GM12875 (cell line): ENCODE results near the gene RPL19.

Experiments used
- H3K4me3 ChIP-seq: one replicate; pipeline ENCODE4 v1.5.1; 2011; ENCODE audit warnings: low read depth, low read length, control low read depth
- TF ChIP-seq, protein P1 (sequence below): IDR thresholded peaks from 2 replicates; pipeline ENCODE4 v1.5.1; 2011; ENCODE audit warnings: low read depth, mild to moderate bottlenecking, control low read depth, inconsistent platforms, low read length, moderate library complexity, borderline replicate concordance; ENCODE audit not compliant: insufficient read depth

The RPL19 gene

DNA sequence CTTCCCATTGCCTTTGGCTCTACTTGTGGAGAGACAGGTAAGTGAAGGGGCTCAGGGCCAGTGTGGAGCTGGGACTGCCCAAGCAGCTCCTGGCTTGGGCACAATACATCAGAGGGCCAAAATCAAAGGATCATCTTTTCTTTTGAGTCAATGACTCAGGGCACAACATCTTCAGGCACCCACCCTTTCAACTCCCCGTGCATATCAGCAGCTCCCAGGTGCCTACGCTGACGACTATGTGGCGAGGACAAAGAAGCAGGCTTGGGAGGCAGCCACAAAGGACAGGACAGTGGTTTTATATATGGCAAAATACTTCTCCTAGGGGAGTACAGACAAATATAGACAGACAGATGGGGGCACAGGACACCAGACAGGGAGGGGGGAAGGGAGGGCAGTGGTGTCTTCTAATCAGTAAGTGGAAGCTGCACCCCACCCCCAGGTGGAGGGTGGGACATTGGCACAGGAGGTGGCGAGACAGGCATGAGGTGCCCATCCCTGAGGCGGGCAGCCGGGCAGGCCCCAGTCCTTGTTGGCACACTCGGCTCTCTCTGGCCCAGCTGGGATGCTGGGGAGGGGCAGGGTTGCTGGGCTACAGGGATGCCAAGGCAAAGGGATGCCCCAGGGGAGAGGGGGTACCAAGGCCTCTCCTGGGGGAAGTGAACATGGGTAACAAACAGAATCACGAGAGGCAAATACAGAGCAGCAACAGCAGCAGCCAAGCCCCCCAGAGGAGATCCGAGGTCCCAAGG lies 26.4 kb upstream of the RPL19 start:
- H3K4me3 ChIP-seq: no peak overlapping the region
- TF ChIP-seq, protein P1, sequence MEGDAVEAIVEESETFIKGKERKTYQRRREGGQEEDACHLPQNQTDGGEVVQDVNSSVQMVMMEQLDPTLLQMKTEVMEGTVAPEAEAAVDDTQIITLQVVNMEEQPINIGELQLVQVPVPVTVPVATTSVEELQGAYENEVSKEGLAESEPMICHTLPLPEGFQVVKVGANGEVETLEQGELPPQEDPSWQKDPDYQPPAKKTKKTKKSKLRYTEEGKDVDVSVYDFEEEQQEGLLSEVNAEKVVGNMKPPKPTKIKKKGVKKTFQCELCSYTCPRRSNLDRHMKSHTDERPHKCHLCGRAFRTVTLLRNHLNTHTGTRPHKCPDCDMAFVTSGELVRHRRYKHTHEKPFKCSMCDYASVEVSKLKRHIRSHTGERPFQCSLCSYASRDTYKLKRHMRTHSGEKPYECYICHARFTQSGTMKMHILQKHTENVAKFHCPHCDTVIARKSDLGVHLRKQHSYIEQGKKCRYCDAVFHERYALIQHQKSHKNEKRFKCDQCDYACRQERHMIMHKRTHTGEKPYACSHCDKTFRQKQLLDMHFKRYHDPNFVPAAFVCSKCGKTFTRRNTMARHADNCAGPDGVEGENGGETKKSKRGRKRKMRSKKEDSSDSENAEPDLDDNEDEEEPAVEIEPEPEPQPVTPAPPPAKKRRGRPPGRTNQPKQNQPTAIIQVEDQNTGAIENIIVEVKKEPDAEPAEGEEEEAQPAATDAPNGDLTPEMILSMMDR: no peak

DNA sequence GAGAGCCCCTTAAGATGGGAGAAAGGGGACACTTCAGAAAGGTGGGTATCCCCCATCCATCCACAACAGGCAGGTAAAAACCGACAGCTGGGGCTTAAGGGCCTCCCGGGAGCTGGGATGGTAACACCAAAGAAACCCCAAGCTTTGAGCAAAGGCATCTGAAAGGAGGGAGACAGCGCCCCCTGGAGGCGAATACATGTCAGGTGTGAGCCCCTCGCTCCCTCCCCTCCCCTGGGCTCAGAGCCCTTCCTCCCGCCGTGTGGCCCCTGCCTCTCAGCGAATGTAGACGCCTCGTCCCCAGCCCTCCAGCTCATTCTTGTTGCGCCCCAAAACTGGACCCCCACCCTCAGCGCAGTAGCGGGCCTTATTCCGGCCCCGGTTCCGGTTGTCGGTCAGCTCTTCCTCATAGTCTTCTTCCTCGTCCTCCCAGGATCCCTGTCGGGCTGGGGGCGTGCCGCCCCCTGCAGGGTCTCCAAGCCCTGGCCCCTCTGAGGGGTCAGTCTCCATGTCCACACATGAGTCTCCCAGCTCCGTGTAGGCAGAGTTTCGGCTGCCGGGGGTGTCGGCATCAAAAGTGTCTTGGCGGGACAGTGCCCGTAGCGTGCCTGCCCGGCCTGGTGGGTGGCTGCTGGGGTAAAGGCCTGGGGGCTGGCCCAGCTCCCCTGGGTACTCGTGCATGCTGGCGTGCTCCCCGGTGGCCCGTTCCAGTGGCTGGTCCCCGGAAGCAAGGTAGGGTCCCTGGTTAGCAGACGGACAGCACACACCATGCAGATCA lies 25.0 kb upstream of the RPL19 start:
- TF ChIP-seq, protein P1: peak; percentile 88
- H3K4me3 ChIP-seq: peak overlapping the region; percentile 28

DNA sequence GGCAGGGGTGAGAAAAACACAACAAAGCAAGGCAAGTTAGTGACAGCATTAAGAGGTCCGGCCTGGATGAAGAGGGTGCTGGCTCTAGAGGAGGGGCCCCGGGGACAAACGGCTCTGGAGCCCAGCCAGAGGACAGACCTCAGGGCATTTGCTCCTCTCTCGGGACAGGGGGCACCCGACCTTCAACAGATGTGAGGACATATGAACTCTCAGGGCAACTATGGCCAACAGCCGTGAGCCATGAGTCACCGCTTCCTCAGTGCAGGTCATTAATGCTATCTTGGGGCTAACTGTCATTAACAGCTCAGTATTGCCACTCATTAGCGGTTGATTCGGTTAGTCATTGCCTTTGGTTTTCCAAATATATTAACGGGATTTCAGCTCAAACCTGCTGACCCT lies 24.4 kb upstream of the RPL19 start:
- H3K4me3 ChIP-seq: no peak overlapping the region
- TF ChIP-seq, protein P1: no peak

DNA sequence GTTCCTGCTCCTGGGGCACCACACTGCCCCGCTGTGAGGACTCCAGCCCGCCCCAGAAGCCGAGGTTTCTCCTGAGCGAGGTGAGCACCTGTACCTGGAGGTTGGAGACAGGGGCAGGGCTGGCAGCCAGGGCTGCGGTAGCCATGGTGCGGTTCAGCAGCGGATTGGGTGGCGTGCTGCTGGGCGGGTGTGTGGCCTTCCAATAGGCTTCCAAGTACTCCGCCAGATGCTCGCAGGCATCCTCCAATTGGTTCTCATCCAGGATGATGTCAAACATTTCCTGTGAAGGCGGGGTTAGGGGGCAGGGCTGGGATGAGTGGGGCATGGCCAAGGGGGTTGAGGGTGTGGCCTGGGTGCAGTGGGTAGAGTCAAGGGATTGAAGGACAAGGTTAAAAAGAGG lies 22.8 kb upstream of the RPL19 start:
- TF ChIP-seq, protein P1: no peak
- H3K4me3 ChIP-seq: no peak overlapping the region

DNA sequence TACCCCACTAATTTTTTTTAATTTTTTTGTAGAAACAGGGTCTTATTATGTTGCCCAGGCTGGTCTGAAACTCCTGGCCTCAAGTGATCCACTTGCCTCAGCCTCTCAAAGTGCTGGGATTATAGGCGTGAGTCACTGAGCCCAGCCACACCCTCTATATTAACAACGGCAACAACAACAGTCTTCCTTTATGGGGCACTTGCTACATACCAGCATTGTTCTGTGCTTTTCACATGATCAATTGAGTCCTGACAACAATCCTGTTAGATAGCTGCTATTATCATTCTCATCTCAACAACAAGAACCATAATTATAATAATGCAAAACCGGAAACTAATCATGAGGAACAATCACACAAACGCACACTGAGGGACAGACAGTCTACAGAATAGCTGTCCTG lies 21.5 kb upstream of the RPL19 start:
- no peak overlapping the region for H3K4me3 ChIP-seq
- TF ChIP-seq, protein P1: no peak

DNA sequence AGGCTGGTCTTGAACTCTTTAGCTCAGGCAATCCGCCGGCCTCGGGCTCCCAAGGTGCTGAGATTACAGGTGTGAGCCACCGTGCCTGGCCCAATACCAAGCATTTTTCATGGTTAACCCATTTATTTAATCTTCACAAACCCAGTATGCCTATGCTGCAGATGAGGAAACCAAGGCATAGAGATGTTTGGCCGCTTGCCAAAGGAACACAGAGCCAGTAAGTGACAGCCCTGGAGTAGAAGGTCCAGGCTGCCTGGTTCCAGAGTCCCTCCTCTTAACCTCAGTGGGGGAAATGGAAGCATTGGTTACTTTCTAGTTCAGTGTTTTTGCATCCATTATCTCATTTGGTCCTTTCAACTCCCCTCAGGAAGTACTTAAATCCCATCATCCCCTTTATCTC lies 18.8 kb upstream of the RPL19 start:
- TF ChIP-seq, protein P1: no peak
- no peak overlapping the region for H3K4me3 ChIP-seq

DNA sequence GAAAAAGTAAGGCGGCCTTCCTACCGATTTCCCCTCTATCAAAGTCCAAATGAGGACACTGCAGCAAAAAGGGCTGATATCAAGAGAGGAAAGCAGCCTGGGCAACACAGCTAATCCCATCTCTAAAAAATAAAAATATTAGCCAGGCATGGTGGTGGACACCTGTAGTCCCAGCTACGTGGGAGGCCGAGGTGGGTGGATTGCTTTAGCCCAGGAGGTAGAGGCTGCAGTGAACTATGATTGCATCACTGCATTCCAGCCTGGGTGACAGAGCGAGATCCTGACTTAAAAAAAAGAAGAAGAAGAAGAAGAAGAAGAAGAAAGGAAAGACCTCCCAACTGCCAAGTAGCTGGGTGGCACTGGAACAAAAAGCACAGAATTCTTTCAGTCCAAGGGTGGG lies 17.0 kb upstream of the RPL19 start:
- no peak overlapping the region for H3K4me3 ChIP-seq
- TF ChIP-seq, protein P1: no peak
